ENCODE measurements around the gene BICC1. TPM values are rescaled to one million over a fixed set of nuclear protein-coding genes. Genes with fewer than 3 reads are reported as not detected.

BICC1 gene
- total and polyA plus RNA-seq, 2 of the 13 experiments (the other 11 are each of a cell fraction or from before 2014, with no cell fraction given), result 0.18 to 1.5 TPM

DNA sequence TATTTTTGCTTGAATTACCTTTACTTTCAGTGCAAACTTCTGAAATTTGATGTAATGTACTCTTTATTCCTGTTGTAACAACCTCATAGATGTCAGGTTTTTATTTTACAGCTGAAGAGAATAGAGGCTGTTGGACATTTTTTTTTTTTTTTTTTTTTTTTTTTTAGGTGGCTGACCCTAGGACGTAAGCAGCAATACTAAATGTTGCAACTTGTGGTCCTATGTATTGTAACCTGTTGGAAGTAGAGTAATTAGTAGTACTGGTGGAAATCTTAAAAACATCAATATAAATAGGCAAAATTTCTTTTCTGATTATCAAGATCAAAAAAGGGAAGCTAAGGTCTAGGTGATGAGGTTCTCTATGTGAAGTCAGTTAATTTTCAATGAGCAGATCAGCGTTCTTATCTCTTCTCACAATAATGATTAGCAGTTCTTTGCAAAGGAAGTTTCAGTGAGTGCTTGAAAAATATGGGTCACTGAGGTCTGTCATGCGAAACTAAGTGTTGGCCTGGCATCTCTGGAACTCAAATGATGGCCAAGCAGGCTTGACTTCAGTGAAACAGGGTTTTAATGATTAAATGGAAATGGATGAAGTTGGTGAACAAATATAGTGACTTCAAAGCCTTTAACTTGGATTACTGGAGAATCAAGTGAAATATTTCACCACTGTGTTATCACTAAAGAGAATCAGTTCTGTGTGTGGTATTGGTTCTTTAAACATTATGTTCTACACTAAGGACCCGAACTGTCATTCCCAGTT lies 42.7 kb downstream of the BICC1 start (continued):
- TF ChIP-seq ZKSCAN5 (CRISPR knock-in tag; IDR thresholded peaks at IDR 0.05), result no peak

DNA sequence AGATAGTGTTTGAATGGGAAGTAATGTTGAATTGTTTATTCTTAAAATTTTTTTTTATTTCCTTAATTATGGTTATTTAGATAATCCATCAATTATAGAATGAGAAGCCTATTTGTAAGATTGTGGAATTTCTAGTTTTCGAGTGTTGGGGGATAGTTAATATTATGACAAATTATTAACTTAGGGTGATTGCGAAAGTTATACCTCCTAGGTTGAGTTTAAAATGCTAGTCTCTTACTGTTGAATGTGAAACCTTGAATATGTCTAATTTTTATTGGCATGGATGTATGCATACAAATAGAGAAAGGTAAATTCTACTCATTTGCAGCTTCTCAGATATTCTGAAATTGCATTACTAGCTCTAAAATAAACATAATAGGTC lies 43.2 kb downstream of the BICC1 start:
- ATAC-seq, result no peak
- no peaks in the 10 kb centered on the region for H3K79me2 ChIP-seq (ENCODE audit: insufficient read depth, low read length)

DNA sequence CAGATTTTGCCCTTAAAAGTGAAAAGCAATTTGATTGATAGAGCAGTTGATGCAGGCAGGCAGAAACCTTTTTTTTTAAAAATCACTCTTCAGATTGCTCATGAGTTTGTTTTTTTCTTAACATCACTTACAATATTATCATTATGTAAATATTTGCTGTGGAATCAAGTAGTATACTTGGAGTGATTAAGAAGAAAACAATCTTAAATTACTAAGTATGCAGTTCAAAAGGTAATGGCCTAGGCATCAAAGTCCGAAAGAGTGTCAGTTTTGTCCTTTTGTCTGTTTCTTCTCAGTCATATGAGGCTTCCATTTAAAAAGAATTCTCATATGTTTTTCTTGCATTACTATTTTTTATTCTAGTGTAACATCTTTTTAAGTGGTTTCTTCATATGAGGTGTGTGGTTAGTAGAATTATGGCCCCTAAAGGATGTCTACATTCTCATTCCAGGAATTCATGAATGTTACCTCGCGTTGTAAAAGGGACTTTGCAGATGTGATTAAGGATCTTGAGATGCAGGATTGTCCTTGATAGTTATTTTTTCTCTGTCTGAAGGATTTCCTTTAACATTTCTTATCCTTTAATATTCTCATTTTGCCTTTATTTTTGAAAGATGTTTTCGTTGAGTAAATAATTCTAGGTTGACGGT lies 44.0 kb downstream of the BICC1 start:
- Histone ChIP-seq H3K79me2 (ENCODE audit: insufficient read depth, low read length) (no peaks in the 10 kb centered on the region), H3K9me3 (ENCODE audit: low read length) (peaks cover 17% of the 10 kb centered on the region; the same call in 1 of the 2 replicates), H2AFZ (ENCODE audit: low read length) (no peak overlapping the region), H3K27ac (ENCODE audit: extremely low read length, insufficient read depth, low read length) (no peak overlapping the region), H3K9ac (ENCODE audit: insufficient read depth, low read depth, low read length) (no peak overlapping the region), H3K36me3 (replicated peaks in 1 of 2; ENCODE audit: control insufficient read depth in 1 of 2, insufficient read depth in 2 of 2, low read length in 2 of 2) (no peaks in the 10 kb centered on the region), H3K4me2 (ENCODE audit: low read depth, low read length) (no peak overlapping the region), H3K4me1 (ENCODE audit: insufficient read depth, low read length) (peaks cover 40% of the 10 kb centered on the region), H4K20me1 (ENCODE audit: insufficient read depth, low read length) (no peaks in the 10 kb centered on the region), H3K27me3 (ENCODE audit: control insufficient read depth in 1 of 2, insufficient read depth in 2 of 2, low read length in 2 of 2) (no peaks in the 10 kb centered on the region), H3K4me3 (replicated peaks in 1 of 3; ENCODE audit: insufficient read depth in 1 of 3, low read depth in 2 of 3, low read length in 3 of 3) (peak overlapping the region in 1 of 3 experiments; percentile 19; a peak in 1 of 6 replicates)
- no peak for FAIRE-seq
- ChIA-PET POLR2A (no interaction called here), CTCF (ENCODE audit: low intra/inter-chr PET ratio, low total read pairs) (no interaction called here)
- intact Hi-C loops (cut with micrococcal nuclease; ENCODE audit: unreplicated experiment), result no loop called here
- in situ Hi-C loops (cut with HindIII; ENCODE audit: extremely low pct_ligation_motif_present, low pct_unique_long_range_greater_than_20kb), result no loop called here
- WGBS (ENCODE audit: low lambda C conversion rate), result 90% methylated on average over 5 of the region's 5 CpGs
- no TSS peak for BruUV-seq (replicated peaks)
- DNase-seq (ENCODE audit: low spot score), result peak; percentile 6
- no peak for ATAC-seq
- TF ChIP-seq MTF2 (CRISPR knock-in tag; IDR thresholded peaks at IDR 0.05; ENCODE audit: borderline replicate concordance) (no peak), GTF2F1 (IDR thresholded peaks at IDR 0.05; ENCODE audit: low read length) (no peak), FLYWCH1 (CRISPR knock-in tag; IDR thresholded peaks at IDR 0.05) (no peak), ZNF337 (CRISPR knock-in tag; IDR thresholded peaks at IDR 0.05; ENCODE audit: borderline replicate concordance, low read depth) (no peak), ZFP1 (CRISPR knock-in tag; IDR thresholded peaks at IDR 0.05) (no peak), ONECUT2 (CRISPR knock-in tag; IDR thresholded peaks at IDR 0.05) (no peak), HOXA5 (CRISPR knock-in tag; IDR thresholded peaks at IDR 0.05) (no peak), MEIS2 (CRISPR knock-in tag; IDR thresholded peaks at IDR 0.05) (no peak), NFIC (IDR thresholded peaks at IDR 0.05; ENCODE audit: low read length) (no peak), EP300 (IDR thresholded peaks at IDR 0.05; ENCODE audit: low read depth in 2 of 2, low read length in 2 of 2) (no peak), EP300 (CRISPR knock-in tag; IDR thresholded peaks at IDR 0.05; ENCODE audit: borderline replicate concordance) (no peak)
- TF ChIP-seq, protein P1, sequence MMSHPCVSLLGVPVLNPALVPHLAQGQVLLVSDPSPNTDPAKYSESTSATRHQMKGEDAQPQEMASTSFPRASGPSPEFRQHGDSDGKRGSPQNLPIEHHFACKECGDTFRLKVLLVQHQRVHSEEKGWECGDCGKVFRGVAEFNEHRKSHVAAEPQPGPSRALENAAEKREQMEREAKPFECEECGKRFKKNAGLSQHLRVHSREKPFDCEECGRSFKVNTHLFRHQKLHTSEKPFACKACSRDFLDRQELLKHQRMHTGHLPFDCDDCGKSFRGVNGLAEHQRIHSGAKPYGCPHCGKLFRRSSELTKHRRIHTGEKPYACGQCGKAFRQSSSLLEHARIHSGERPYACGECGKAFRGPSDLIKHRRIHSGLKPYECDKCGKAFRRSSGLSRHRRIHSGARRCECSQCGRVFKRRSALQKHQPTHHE (CRISPR knock-in tag; IDR thresholded peaks at IDR 0.05; ENCODE audit: borderline replicate concordance), result no peak

More for the DNA sequence above, 43.2 kb downstream of the BICC1 start:
- POLR2A ChIA-PET, result no interaction called here
- peaks cover 13% of the 10 kb centered on the region; the same call in 1 of the 2 replicates for H3K9me3 ChIP-seq (ENCODE audit: low read length)
- peaks cover 47% of the 10 kb centered on the region for H3K4me1 ChIP-seq (ENCODE audit: insufficient read depth, low read length)
- 0 out of 2 replicates have a peak, but pooled peaks have one; percentile 16 for TF ChIP-seq CEBPB (IDR thresholded peaks at IDR 0.05; ENCODE audit: borderline replicate concordance, low read depth, low read length)
- no peak for TF ChIP-seq ZNF33A (CRISPR knock-in tag; IDR thresholded peaks at IDR 0.05; ENCODE audit: borderline replicate concordance)
- CTCF ChIA-PET (ENCODE audit: low intra/inter-chr PET ratio, low total read pairs), result no interaction called here
- no peak overlapping the region for H2AFZ ChIP-seq (ENCODE audit: low read length)
- H3K9ac ChIP-seq (ENCODE audit: insufficient read depth, low read depth, low read length), result no peak overlapping the region
- H3K27ac ChIP-seq (ENCODE audit: extremely low read length, insufficient read depth, low read length), result no peak overlapping the region
- no peaks in the 10 kb centered on the region for H3K27me3 ChIP-seq (ENCODE audit: control insufficient read depth in 1 of 2, insufficient read depth in 2 of 2, low read length in 2 of 2)
- H3K4me3 ChIP-seq (replicated peaks in 1 of 3; ENCODE audit: insufficient read depth in 1 of 3, low read depth in 2 of 3, low read length in 3 of 3), result peak overlapping the region in 2 of 3 experiments; percentile 10 to 19; a peak in 1 of 6 replicates
- no TSS peak for BruUV-seq (replicated peaks)
- H4K20me1 ChIP-seq (ENCODE audit: insufficient read depth, low read length), result no peaks in the 10 kb centered on the region
- peak overlapping the region; percentile 60 for H3K4me2 ChIP-seq (ENCODE audit: low read depth, low read length)
- intact Hi-C loops (cut with micrococcal nuclease; ENCODE audit: unreplicated experiment) (no loop called here), in situ Hi-C loops (cut with HindIII; ENCODE audit: extremely low pct_ligation_motif_present, low pct_unique_long_range_greater_than_20kb) (no loop called here)
- FAIRE-seq (no peak), DNase-seq (ENCODE audit: low spot score) (no peak)
- 39% methylated on average over 2 of the region's 2 CpGs for WGBS (ENCODE audit: low lambda C conversion rate)
- no peaks in the 10 kb centered on the region for H3K36me3 ChIP-seq (replicated peaks in 1 of 2; ENCODE audit: control insufficient read depth in 1 of 2, insufficient read depth in 2 of 2, low read length in 2 of 2)
